K562 (cell line): ENCODE results near the gene SLMAP. TPM values are rescaled to one million over a fixed set of nuclear protein-coding genes. Genes with fewer than 3 reads are reported as not detected.

ENCODE experiments used
- ATAC-seq: fragments of 200-7000 bp; cut with Tn5 transposase; 3 replicates; pipeline ENCODE4 v1.9.1; 2020; ENCODE audit warnings: moderate library complexity
- BruUV-seq: library from RNA; stranded (reverse); fragments of 400-500 nt; replicated peaks from 2 replicates; lab custom pipeline; 2021; lab: Mats Ljungman, UMichigan
- CTCF ChIA-PET: fragments of 300-600 bp; formaldehyde crosslinking; extraction: SDS; loops from one replicate; lab custom pipeline; 2021; ENCODE audit warnings: low intra/inter-chr PET ratio; lab: Yijun Ruan, JAX
- POLR2A ChIA-PET: fragments of 300-600, 350-650 bp; sonication (Branson Sonifier 250); formaldehyde crosslinking; extraction: SDS; loops from one replicate; lab custom pipeline; 2021; ENCODE audit warnings: antibody characterized with exemption, inconsistent platforms; lab: Yijun Ruan, JAX
- DNase-seq, 4 experiments: peaks; one replicate each; pipeline versions ENCODE4 v3.0.0 to v3.0.0-alpha.2; 2011 to 2018; ENCODE audit warnings: low spot score in 3 of 4, mixed read lengths in 3 of 4; ENCODE audit errors: extremely low read depth in 1 of 4
- FAIRE-seq: peaks from 2 replicates; lab custom pipeline; 2011; peaks lifted over from hg19 to GRCh38; lab: Jason Lieb, UNC
- H2AFZ ChIP-seq: 2 replicates; pipeline ENCODE4 v1.6.0; 2011; ENCODE audit warnings: low read depth, low read length, control low read depth, inconsistent platforms
- H3K27ac ChIP-seq: fragments of 200-600 bp; 3 replicates; pipeline ENCODE4 v1.8.0; 2011; ENCODE audit warnings: low read depth, mild to moderate bottlenecking, control low read depth, inconsistent platforms, low read length, moderate library complexity, mixed read lengths; ENCODE audit errors: extremely low read depth
- H3K27me3 ChIP-seq, 2 experiments: fragments of 300-600 bp in 1 of 2; 2 replicates in 1 of 2; 3 replicates in 1 of 2; pipeline versions ENCODE4 v1.6.0 to v1.8.0; 2011; ENCODE audit warnings: inconsistent platforms in 2 of 2, low read length in 2 of 2, mild to moderate bottlenecking in 1 of 2, mixed read lengths in 1 of 2, moderate library complexity in 1 of 2; ENCODE audit not compliant: control insufficient read depth in 2 of 2, insufficient read depth in 2 of 2
- H3K36me3 ChIP-seq: fragments of 300-600 bp; 3 replicates; pipeline ENCODE4 v1.8.0; 2011; ENCODE audit warnings: mild to moderate bottlenecking, low read length, inconsistent platforms; ENCODE audit not compliant: control insufficient read depth, insufficient read depth
- H3K4me1 ChIP-seq, 2 experiments: fragments of 200-600 bp in 1 of 2; replicated peaks in 1 of 2; 2 replicates in 1 of 2; 3 replicates in 1 of 2; pipeline versions ENCODE4 v1.5.1 to v1.8.0; 2011; ENCODE audit warnings: inconsistent platforms in 2 of 2, low read length in 2 of 2, mild to moderate bottlenecking in 1 of 2, mixed read lengths in 1 of 2, moderate library complexity in 1 of 2; ENCODE audit not compliant: control insufficient read depth in 2 of 2, insufficient read depth in 2 of 2
- H3K4me2 ChIP-seq: 2 replicates; pipeline ENCODE4 v1.6.1; 2011; ENCODE audit warnings: low read length, control low read depth, inconsistent platforms, mixed read lengths; ENCODE audit not compliant: insufficient read depth
- H3K4me3 ChIP-seq: fragments of 200-600 bp; sonication (generic), shearing (Covaris generic); 2 replicates; pipeline ENCODE4 v1.5.1; 2016; ENCODE audit warnings: control low read depth, inconsistent platforms
- H3K79me2 ChIP-seq: fragments of 200-600 bp; 3 replicates; pipeline ENCODE4 v1.8.0; 2011; ENCODE audit warnings: low read length, inconsistent platforms; ENCODE audit not compliant: control insufficient read depth, insufficient read depth
- H3K9ac ChIP-seq, 2 experiments: 2 replicates each; pipeline versions ENCODE4 v1.6.0 to v1.6.1; 2011; ENCODE audit warnings: low read depth in 2 of 2, low read length in 2 of 2, control low read depth in 1 of 2, inconsistent platforms in 1 of 2, mild to moderate bottlenecking in 1 of 2, mixed read lengths in 1 of 2; ENCODE audit not compliant: insufficient read depth in 1 of 2
- H3K9me1 ChIP-seq: one replicate; pipeline ENCODE4 v1.6.0; 2011; ENCODE audit warnings: inconsistent platforms, mild to moderate bottlenecking, low read length, moderate library complexity; ENCODE audit not compliant: control insufficient read depth, insufficient read depth
- H3K9me3 ChIP-seq: replicated peaks from 2 replicates; pipeline ENCODE4 v1.5.1; 2011; ENCODE audit warnings: low read depth, low read length, inconsistent platforms; ENCODE audit not compliant: control insufficient read depth, insufficient read depth
- H4K20me1 ChIP-seq: replicated peaks from 2 replicates; pipeline ENCODE4 v1.6.1; 2011; ENCODE audit warnings: low read length, inconsistent platforms, mixed read lengths; ENCODE audit not compliant: control insufficient read depth, insufficient read depth
- ETV6 ChIP-seq, 3 experiments: fragments of 150-350 bp in 1 of 3; sonication (generic) in 1 of 3; formaldehyde crosslinking in 1 of 3; IDR thresholded peaks; 2 replicates each; pipeline versions ENCODE4 v1.6.1 to v1.8.0; 2014 to 2022; ENCODE audit warnings: borderline replicate concordance in 2 of 3, low read depth in 2 of 3, antibody characterized with exemption in 1 of 3, low read length in 1 of 3, mild to moderate bottlenecking in 1 of 3, missing genetic modification reagents in 1 of 3
- MEIS2 ChIP-seq: fragments of 450-650 bp; IDR thresholded peaks from 2 replicates; pipeline ENCODE4 v1.6.1; 2014; ENCODE audit warnings: mild to moderate bottlenecking; ENCODE audit not compliant: partially characterized antibody
- NCOA6 ChIP-seq: fragments of 450-650 bp; IDR thresholded peaks from 2 replicates; pipeline ENCODE4 v1.6.1; 2017; ENCODE audit warnings: mild to moderate bottlenecking
- POLR3A ChIP-seq: IDR thresholded peaks from 2 replicates; pipeline ENCODE4 v1.6.1; 2011; ENCODE audit warnings: borderline replicate concordance, mild to moderate bottlenecking, moderate library complexity; ENCODE audit not compliant: insufficient read length, insufficient read depth; ENCODE audit errors: extremely low read depth
- ZBTB17 ChIP-seq: fragments of 450-650 bp; formaldehyde crosslinking; IDR thresholded peaks from 2 replicates; pipeline ENCODE4 v1.4.0; 2020; ENCODE audit warnings: mild to moderate bottlenecking
- ZNF583 ChIP-seq: fragments of 250-450 bp; sonication (Bioruptor Pico); IDR thresholded peaks from 2 replicates; pipeline ENCODE4 v1.4.0; 2020
- WGBS: fragments of 100-300 bp; shearing (Covaris generic); methylation state at CpG from one replicate; pipeline ENCODE4 v1.1.6; 2016; ENCODE audit warnings: low coverage, mixed read lengths; ENCODE audit not compliant: insufficient coverage; ENCODE audit errors: missing lambda C conversion rate; 5-methylcytosine and 5-hydroxymethylcytosine counted together
- in situ Hi-C: fragments of 300-500 bp; cut with MboI; formaldehyde crosslinking; loops from 4 replicates; pipeline ENCODE4 v1.15.0; 2018; ENCODE audit warnings: inconsistent platforms, mixed read lengths
- intact Hi-C: fragments of 100-400 bp; cut with micrococcal nuclease; formaldehyde crosslinking; loops from 2 replicates; pipeline ENCODE4 v1.14.2; 2022
- polyA plus RNA-seq, 8 experiments: library from polyadenylated mRNA; depleted of rRNA in 4 of 8; stranded (reverse) in 5 of 8; unstranded in 3 of 8; fragments of >200 nt; fragmentation: Nextera tagmentation in 2 of 8; fragmentation: Illumina TruSeq in 1 of 8; extraction: Ambion mirVana in 2 of 8; extraction: Trizol in 1 of 8; gene quantifications; 2 replicates each; pipeline versions ENCODE4 v1.2.1 to v1.2.3, GENCODE V29; 2011 to 2014; ENCODE audit warnings: inconsistent platforms in 1 of 8, missing spikeins in 1 of 8
- total RNA-seq, 7 experiments: library from RNA; depleted of rRNA in 6 of 7; stranded (reverse); fragments of >200 nt in 6 of 7; fragmentation: Illumina TruSeq in 2 of 7; extraction: Trizol in 2 of 7; gene quantifications; 2 replicates each; pipeline versions ENCODE4 v1.2.1 to v1.2.3, GENCODE V29; 2011 to 2021; ENCODE audit warnings: low replicate concordance in 1 of 7
- TF ChIP-seq, protein P1 (sequence below): fragments of 250-450 bp; sonication (Bioruptor Pico); IDR thresholded peaks from 2 replicates; pipeline ENCODE4 v1.4.0; 2020

The SLMAP gene
- total and polyA plus RNA-seq, 9 of the 15 experiments (the other 6 are each of a cell fraction or from before 2014, with no cell fraction given): 12.1 to 50.7 (median 28.3) TPM

DNA sequence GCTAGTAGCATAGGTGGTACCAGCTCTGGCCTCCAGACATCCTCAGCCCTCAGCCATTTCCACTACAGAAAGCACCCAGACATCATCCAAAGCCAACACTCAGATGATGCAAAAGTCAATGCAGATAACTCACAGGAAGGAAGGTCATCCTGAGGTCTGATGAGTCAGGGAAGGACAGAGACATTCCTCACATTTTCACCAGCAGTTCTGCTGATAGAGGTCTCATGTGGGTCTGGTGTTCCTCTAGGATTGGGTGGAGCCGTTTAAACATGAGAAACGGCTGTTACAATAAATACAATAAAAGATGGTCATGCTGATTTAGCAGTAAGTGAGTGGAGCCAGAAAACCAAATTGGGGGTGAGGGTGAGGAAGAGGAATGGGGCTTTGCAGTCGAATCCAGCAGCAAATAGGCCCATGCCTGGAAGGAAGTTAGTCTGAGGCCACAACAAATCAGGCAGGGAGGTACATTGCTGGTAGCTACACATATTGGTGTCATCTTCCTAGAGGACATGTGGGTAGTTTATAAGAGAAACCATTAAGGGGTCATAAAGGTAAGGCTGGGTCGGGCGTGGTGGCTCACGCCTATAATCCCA, 218.8 kb downstream of the SLMAP start (continued):
- TF ChIP-seq POLR3A: no peak
- TF ChIP-seq ZNF583 (CRISPR knock-in tag): no peak
- no peak for TF ChIP-seq ETV6 (IDR thresholded peaks at IDR 0.05; ENCODE audit: borderline replicate concordance in 1 of 2, low read depth in 2 of 2, low read length in 1 of 2)
- no peak for TF ChIP-seq ETV6 (CRISPR knock-in tag; IDR thresholded peaks at IDR 0.05; ENCODE audit: borderline replicate concordance)

DNA sequence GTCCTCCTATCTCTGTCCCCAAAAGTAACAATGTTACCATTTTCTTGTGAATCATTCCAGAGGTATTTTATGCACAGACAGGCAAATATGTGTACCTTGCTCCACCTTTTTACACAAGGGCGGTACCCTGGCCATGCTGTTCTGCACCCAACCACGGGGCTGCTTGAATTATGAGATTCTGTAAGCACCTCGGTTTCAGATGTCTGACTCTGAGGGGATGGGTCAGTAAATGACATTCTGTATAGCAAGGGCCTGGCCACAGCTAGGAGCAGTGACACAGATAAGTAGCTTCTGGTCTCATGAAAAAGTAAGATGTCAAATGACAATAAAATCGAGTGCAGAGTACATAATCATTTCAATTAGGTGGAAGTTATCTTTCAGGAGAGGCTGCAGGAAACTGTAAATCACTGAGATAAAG, 221.7 kb downstream of the SLMAP start:
- no peak for FAIRE-seq
- H2AFZ ChIP-seq: no peak overlapping the region
- no peaks in the 10 kb centered on the region for H4K20me1 ChIP-seq
- peaks cover 0 to 7% of the 10 kb centered on the region in 2 experiments; a peak in 3 of 5 replicates for H3K4me1 ChIP-seq
- no peak overlapping the region for H3K4me3 ChIP-seq
- CTCF ChIA-PET: interaction anchor here (0.6 kb wide), 1 partner anchor 434 kb away, joined by 5 read pairs; the partner anchor contains the start of gene DNAH12
- H3K36me3 ChIP-seq: no peaks in the 10 kb centered on the region
- H3K27me3 ChIP-seq: no peaks in the 10 kb centered on the region
- H3K9me3 ChIP-seq: no peaks in the 10 kb centered on the region
- no peak overlapping the region for H3K9ac ChIP-seq
- no peak overlapping the region for H3K4me2 ChIP-seq
- TF ChIP-seq, protein P1, sequence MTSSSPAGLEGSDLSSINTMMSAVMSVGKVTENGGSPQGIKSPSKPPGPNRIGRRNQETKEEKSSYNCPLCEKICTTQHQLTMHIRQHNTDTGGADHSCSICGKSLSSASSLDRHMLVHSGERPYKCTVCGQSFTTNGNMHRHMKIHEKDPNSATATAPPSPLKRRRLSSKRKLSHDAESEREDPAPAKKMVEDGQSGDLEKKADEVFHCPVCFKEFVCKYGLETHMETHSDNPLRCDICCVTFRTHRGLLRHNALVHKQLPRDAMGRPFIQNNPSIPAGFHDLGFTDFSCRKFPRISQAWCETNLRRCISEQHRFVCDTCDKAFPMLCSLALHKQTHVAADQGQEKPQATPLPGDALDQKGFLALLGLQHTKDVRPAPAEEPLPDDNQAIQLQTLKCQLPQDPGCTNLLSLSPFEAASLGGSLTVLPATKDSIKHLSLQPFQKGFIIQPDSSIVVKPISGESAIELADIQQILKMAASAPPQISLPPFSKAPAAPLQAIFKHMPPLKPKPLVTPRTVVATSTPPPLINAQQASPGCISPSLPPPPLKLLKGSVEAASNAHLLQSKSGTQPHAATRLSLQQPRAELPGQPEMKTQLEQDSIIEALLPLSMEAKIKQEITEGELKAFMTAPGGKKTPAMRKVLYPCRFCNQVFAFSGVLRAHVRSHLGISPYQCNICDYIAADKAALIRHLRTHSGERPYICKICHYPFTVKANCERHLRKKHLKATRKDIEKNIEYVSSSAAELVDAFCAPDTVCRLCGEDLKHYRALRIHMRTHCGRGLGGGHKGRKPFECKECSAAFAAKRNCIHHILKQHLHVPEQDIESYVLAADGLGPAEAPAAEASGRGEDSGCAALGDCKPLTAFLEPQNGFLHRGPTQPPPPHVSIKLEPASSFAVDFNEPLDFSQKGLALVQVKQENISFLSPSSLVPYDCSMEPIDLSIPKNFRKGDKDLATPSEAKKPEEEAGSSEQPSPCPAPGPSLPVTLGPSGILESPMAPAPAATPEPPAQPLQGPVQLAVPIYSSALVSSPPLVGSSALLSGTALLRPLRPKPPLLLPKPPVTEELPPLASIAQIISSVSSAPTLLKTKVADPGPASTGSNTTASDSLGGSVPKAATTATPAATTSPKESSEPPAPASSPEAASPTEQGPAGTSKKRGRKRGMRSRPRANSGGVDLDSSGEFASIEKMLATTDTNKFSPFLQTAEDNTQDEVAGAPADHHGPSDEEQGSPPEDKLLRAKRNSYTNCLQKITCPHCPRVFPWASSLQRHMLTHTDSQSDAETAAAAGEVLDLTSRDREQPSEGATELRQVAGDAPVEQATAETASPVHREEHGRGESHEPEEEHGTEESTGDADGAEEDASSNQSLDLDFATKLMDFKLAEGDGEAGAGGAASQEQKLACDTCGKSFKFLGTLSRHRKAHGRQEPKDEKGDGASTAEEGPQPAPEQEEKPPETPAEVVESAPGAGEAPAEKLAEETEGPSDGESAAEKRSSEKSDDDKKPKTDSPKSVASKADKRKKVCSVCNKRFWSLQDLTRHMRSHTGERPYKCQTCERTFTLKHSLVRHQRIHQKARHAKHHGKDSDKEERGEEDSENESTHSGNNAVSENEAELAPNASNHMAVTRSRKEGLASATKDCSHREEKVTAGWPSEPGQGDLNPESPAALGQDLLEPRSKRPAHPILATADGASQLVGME (CRISPR knock-in tag): no peak
- no peak for TF ChIP-seq NCOA6
- peak; percentile 52 for TF ChIP-seq MEIS2
- peak; percentile 48; the same call in 1 of the 2 replicates for TF ChIP-seq ZBTB17 (CRISPR knock-in tag)
- BruUV-seq: no TSS peak
- no peaks in the 10 kb centered on the region for H3K9me1 ChIP-seq
- DNase-seq: no peak
- in situ Hi-C loops: no loop called here
- no peak overlapping the region for H3K27ac ChIP-seq
- 8% methylated on average over 4 of the region's 4 CpGs for WGBS
- POLR2A ChIA-PET: no interaction called here
- intact Hi-C loops: no loop called here
- H3K79me2 ChIP-seq: no peaks in the 10 kb centered on the region
- ATAC-seq: 0 out of 3 replicates have a peak, but pooled peaks have one; percentile 29
